ENCODE results near the gene FDPS.

DNA sequence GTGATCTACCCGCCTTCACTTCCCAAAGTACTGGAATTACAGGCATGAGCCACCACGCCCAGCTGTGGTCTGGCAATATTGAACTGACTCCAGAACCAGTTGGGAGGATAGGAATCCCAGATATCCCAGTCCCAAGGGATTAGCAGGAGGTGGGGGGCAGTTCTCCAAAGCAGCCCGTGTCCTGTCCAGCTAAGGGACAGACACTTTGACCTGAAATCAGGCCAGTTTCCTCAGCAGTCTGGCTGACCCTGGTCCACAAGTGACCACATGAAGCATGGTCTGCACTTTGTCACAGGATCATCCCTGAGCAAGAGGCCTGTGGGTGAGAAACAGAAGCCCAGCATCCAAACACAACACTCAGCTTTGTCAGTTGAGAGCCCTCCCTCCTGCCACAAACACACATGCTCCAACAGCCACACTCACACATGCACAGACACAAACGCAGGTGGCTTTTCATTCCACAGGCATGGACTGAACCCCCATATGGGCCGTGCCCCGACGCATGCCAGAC is 2.7 kb upstream of the FDPS start:
- TF ChIP-seq, protein P1, sequence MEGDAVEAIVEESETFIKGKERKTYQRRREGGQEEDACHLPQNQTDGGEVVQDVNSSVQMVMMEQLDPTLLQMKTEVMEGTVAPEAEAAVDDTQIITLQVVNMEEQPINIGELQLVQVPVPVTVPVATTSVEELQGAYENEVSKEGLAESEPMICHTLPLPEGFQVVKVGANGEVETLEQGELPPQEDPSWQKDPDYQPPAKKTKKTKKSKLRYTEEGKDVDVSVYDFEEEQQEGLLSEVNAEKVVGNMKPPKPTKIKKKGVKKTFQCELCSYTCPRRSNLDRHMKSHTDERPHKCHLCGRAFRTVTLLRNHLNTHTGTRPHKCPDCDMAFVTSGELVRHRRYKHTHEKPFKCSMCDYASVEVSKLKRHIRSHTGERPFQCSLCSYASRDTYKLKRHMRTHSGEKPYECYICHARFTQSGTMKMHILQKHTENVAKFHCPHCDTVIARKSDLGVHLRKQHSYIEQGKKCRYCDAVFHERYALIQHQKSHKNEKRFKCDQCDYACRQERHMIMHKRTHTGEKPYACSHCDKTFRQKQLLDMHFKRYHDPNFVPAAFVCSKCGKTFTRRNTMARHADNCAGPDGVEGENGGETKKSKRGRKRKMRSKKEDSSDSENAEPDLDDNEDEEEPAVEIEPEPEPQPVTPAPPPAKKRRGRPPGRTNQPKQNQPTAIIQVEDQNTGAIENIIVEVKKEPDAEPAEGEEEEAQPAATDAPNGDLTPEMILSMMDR (IDR thresholded peaks at IDR 0.05), result no peak
- no peak for TF ChIP-seq POLR2A (IDR thresholded peaks at IDR 0.05)
